ENCODE data around the gene ACTR3C. TPM values are rescaled to one million over a fixed set of nuclear protein-coding genes. Genes with fewer than 3 reads are reported as not detected.
"Not testable (repeated sequence)": the region's sequence is repeated elsewhere in the genome, so short reads cannot be mapped to it uniquely, and the experiment has no call there.

ACTR3C gene
- total and polyA plus RNA-seq, 8 donors, result 2.3 to 68.7 (median 9.7) TPM

- H3K9me3 ChIP-seq, H3K27ac ChIP-seq, DNase-seq, H3K4me1 ChIP-seq, H3K4me3 ChIP-seq, H3K36me3 ChIP-seq, H3K27me3 ChIP-seq: not testable (repeated sequence)
- 38 to 82% (median 74%) methylated on average over 1 to 3 of the region's 8 CpGs; no CpG with 5 or more reads in 1 of the 5 donors for WGBS, 5 donors
- intact Hi-C loops (cut with DNase I; ENCODE audit: low total_unique reads), result loop anchor here (10.0 kb wide), 1 partner anchor 129 kb away; no protein-coding TSS in a partner anchor
These were observed 27.7 kb downstream of the ACTR3C start for GRCh38 chr7:150295614-150296013.

- H3K27me3 ChIP-seq, H3K9me3 ChIP-seq, H3K27ac ChIP-seq, H3K4me3 ChIP-seq, H3K4me1 ChIP-seq, DNase-seq, H3K36me3 ChIP-seq: not testable (repeated sequence)
- intact Hi-C loops (cut with DNase I; ENCODE audit: low total_unique reads), result loop anchor here (10.0 kb wide), 1 partner anchor 130 kb away; no protein-coding TSS in a partner anchor
- WGBS, 5 donors, result 83 to 93% (median 90%) methylated on average over 8 of the region's 8 CpGs
These were observed 28.3 kb downstream of the ACTR3C start for GRCh38 chr7:150295027-150295426.

DNA sequence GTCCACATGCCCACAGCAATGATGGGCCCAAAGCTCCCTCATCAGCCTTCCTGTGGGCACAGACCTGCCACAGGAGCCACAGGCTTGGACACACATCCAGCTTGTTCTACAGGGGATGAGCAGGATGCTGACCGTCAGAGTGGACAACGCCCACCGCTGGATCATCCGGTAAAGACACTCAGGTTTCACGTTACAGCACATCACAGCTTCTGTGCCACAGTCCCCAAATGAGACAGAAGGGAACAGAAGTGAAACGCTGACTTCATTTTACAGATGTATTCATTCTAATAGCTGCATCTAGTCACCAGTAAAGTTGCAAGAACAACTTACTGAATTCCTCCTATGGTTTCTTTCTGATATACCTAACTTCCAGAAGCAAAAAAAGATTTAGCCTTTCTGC, 33.0 kb downstream of the ACTR3C start:
- DNase-seq, H3K9me3 ChIP-seq, H3K4me3 ChIP-seq, H3K27me3 ChIP-seq, H3K36me3 ChIP-seq, H3K27ac ChIP-seq, H3K4me1 ChIP-seq: not testable (repeated sequence)
- intact Hi-C loops (cut with DNase I; ENCODE audit: low total_unique reads), result loop anchor here (10.0 kb wide), 1 partner anchor 134 kb away; no protein-coding TSS in a partner anchor
- WGBS, 5 donors, result 60 to 75% (median 67%) methylated on average over 6 of the region's 6 CpGs

DNA sequence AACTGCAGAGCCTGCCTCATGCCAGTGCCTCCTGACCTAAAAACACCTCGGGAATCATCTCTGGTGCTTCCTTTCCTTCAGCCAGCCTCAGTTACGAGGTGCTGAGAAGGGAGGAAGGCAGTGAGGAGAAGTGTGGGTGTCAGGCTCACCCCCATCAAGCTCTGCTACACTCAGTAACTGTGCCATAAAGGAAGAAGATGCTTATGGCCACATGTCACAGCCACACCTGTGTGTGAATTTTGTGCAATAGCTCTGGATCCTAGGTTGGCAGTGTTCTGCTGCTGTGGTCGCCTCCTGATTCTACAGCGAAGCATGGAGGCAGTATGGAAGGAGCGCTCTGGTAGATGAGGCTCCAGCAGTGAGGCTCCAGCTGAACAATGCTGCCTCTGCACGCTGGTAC, 34.5 kb downstream of the ACTR3C start:
- DNase-seq; H3K27ac ChIP-seq; H3K9me3 ChIP-seq; H3K27me3 ChIP-seq; intact Hi-C loops (cut with DNase I; ENCODE audit: low total_unique reads); H3K4me3 ChIP-seq; H3K36me3 ChIP-seq; H3K4me1 ChIP-seq: not testable (repeated sequence)
- WGBS, 5 donors, result 94 to 98% (median 96%) methylated on average over 4 to 5 of the region's 6 CpGs

GRCh38 chr7:150287815-150288214, 35.5 kb downstream of the ACTR3C start:
- WGBS, 5 donors, result 78 to 85% (median 84%) methylated on average over 7 of the region's 7 CpGs; no CpG with 5 or more reads in 1 of the 5 donors
- H3K36me3 ChIP-seq; H3K4me3 ChIP-seq; H3K9me3 ChIP-seq; H3K27ac ChIP-seq; H3K27me3 ChIP-seq; DNase-seq; H3K4me1 ChIP-seq; intact Hi-C loops (cut with DNase I; ENCODE audit: low total_unique reads): not testable (repeated sequence)

DNA sequence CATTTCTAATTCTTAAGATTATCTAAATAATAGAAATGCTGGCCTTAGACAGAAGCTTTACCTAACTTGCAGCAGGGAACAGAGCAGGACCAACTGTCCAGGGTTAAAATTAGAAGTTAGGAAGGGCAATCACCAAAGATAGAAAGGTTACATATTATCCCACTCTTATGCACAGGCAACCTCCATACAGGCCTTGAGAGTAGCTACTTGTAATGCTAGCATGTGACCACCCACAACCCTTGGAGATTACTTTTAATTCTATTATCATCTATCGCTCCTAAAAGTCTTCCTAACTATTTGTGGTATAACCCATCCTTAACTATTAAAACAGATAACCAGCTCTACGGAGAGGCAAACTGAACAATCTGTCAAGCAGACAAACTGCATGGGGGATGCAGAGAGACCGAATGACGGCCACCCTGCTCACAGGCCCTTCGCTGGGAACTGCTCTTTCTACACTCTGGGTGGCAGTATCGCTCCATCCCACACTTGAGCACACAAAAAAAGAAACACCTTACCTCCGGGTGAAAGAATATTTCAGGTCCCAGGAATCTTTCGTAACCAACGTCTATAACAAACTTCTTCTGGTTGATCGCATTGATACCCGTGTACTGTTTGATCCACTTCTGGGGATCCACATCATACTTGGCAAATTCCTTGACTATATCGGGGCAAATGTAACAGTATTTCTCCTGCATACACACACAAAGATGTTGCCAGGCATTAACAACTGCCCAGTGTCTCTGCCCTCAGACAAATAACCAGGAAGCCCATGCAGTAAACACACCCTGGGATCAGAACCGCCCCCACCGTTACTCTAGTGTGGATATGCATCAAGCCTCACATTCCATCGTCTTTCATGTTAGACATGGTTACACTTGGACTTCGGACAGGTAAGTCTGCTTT, 37.2 kb downstream of the ACTR3C start:
- peak in 5 of 7 experiments; percentile 38 to 63 (median 54) for TF ChIP-seq CTCF (IDR thresholded peaks at IDR 0.05)
- H3K4me1 ChIP-seq; H3K27me3 ChIP-seq; H3K36me3 ChIP-seq; H3K9me3 ChIP-seq; H3K27ac ChIP-seq; intact Hi-C loops (cut with DNase I; ENCODE audit: low total_unique reads); H3K4me3 ChIP-seq: not testable (repeated sequence)
- 23 to 38% (median 28%) methylated on average over 15 to 16 of the region's 16 CpGs for WGBS, 5 donors
- DNase-seq, result peak in 1 of 2 donors; percentile 37

GRCh38 chr7:150283608-150284007, 39.7 kb downstream of the ACTR3C start:
- H3K9me3 ChIP-seq; intact Hi-C loops (cut with DNase I; ENCODE audit: low total_unique reads); H3K4me1 ChIP-seq: not testable (repeated sequence)

DNA sequence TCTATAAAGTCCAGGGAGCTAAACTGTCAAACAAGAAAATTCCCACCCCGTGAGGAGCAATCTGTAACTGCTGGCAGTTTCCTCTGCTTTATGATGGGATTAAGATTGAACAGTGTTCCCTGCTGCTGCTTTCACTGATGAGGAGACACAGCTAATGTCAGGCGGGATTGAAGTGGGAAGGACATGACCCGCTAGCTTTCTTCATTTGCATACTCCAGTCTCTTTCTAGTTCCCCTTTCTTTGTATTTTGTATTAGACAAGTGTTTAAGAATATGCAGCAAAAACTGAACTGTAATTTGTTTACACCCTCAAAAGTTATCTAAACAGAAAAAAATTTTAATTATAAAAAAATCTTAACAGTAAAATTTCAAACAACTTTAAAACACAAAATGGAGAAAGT, 40.2 kb downstream of the ACTR3C start:
- WGBS, 5 donors, result 72 to 100% (median 82%) methylated on average over 1 to 2 of the region's 3 CpGs
- H3K4me3 ChIP-seq; DNase-seq; intact Hi-C loops (cut with DNase I; ENCODE audit: low total_unique reads); H3K36me3 ChIP-seq; H3K27me3 ChIP-seq; H3K27ac ChIP-seq; H3K4me1 ChIP-seq; H3K9me3 ChIP-seq: not testable (repeated sequence)

More at GRCh38 chr7:150283608-150284007, 39.7 kb downstream of the ACTR3C start:
- H3K4me3 ChIP-seq, H3K27ac ChIP-seq, H3K36me3 ChIP-seq, H3K27me3 ChIP-seq, DNase-seq: not testable (repeated sequence)
- WGBS, 5 donors, result 82 to 95% (median 86%) methylated on average over 2 to 5 of the region's 6 CpGs

DNA sequence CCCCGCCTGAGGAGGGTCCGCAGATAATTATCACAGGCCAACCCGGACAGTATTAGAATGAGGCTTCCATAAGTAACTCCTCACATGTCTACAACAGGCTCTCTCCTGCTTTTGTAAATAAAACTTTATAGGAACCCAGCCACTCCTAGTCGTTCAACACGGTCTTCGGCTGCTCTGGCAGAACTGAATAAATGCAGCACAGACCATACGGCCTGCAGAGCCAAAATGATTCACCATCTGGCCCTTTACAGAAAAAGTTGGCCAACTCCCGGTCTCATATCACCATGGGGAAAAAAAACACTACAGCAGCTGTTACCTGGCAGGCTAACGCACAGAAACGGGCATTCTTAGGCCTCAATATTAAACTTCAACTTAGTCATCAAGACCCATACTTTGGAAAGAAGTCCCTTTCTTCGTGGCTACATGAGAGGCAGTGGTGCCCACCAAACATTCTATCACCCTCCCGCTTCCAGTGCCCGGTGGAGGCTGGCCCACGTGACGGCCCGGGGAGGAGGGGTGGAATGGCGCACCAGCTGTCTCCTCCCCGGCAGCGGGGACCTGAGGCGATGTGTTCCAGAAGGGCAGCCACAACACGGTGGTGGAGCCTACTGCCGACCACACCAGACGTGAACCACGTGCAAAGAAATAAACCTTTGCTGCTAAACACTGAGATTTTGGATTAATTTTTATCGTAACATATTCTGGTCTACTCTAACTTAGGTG, 41.5 kb downstream of the ACTR3C start:
- DNase-seq; H3K9me3 ChIP-seq; H3K4me1 ChIP-seq; H3K36me3 ChIP-seq; H3K27me3 ChIP-seq; H3K4me3 ChIP-seq; intact Hi-C loops (cut with DNase I; ENCODE audit: low total_unique reads); H3K27ac ChIP-seq: not testable (repeated sequence)
- WGBS, 5 donors, result 80 to 93% (median 92%) methylated on average over 3 to 13 of the region's 25 CpGs

DNA sequence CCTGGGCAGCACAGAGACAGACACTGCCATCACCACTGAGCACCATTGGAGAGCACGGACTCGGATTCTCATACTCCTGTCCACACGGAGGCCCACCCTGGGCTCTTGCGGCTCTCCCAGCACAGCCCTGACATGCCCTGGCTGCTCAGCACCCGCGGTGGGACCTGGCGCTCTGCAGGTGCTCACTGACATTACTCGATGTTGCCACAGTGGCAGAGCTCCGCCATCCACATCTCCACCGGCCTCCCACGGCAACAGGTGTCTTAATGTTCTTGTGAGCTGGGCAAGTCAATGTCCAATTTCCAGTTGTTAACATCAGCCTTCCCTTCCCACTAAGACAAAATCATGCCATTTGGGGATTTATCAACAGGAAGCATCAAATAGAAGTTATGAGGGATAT, 45.0 kb downstream of the ACTR3C start:
- H3K4me3 ChIP-seq; H3K4me1 ChIP-seq; H3K36me3 ChIP-seq; H3K27me3 ChIP-seq; intact Hi-C loops (cut with DNase I; ENCODE audit: low total_unique reads); DNase-seq; H3K27ac ChIP-seq; H3K9me3 ChIP-seq: not testable (repeated sequence)
- WGBS, 5 donors, result 90 to 100% (median 92%) methylated on average over 3 to 11 of the region's 11 CpGs

Data from stomach (tissue), 9 donors.